Ishikawa (cell line): ENCODE measurements around the gene CDC42BPG.

ENCODE experiments used
- CEBPB ChIP-seq: IDR thresholded peaks from 2 replicates; pipeline ENCODE4 v1.6.1; 2012
- CREB1 ChIP-seq: IDR thresholded peaks from 2 replicates; pipeline ENCODE4 v1.6.1; 2012; ENCODE audit warnings: low read depth
- EGR1 ChIP-seq: IDR thresholded peaks from 2 replicates; pipeline ENCODE4 v1.6.1; 2012
- EP300 ChIP-seq: IDR thresholded peaks from 2 replicates; pipeline ENCODE4 v1.6.1; 2012; ENCODE audit warnings: borderline replicate concordance
- FOXM1 ChIP-seq: IDR thresholded peaks from 2 replicates; pipeline ENCODE4 v1.6.1; 2012; ENCODE audit warnings: low read depth, borderline replicate concordance
- NFIC ChIP-seq: IDR thresholded peaks from 2 replicates; pipeline ENCODE4 v1.6.1; 2012
- RAD21 ChIP-seq: IDR thresholded peaks from 2 replicates; pipeline ENCODE4 v1.6.1; 2012; ENCODE audit warnings: low read depth
- TAF1 ChIP-seq: IDR thresholded peaks from 2 replicates; pipeline ENCODE4 v1.6.1; 2012; ENCODE audit warnings: low read depth, mild to moderate bottlenecking
- TCF12 ChIP-seq: IDR thresholded peaks from 2 replicates; pipeline ENCODE4 v1.6.1; 2012; ENCODE audit warnings: low read depth
- USF1 ChIP-seq: IDR thresholded peaks from 2 replicates; pipeline ENCODE4 v1.6.1; 2012
- YY1 ChIP-seq: IDR thresholded peaks from 2 replicates; pipeline ENCODE4 v1.6.1; 2012; ENCODE audit warnings: low read depth
- ZBTB7A ChIP-seq: IDR thresholded peaks from 2 replicates; pipeline ENCODE4 v1.6.1; 2012; ENCODE audit warnings: low read depth
- TF ChIP-seq, protein P1 (sequence below): IDR thresholded peaks from 2 replicates; pipeline ENCODE4 v1.6.1; 2012; ENCODE audit warnings: low read depth, mild to moderate bottlenecking
- TF ChIP-seq, protein P2 (sequence below): IDR thresholded peaks from 2 replicates; pipeline ENCODE4 v1.6.1; 2012

- TF ChIP-seq RAD21 = no peak
- TF ChIP-seq, protein P1, sequence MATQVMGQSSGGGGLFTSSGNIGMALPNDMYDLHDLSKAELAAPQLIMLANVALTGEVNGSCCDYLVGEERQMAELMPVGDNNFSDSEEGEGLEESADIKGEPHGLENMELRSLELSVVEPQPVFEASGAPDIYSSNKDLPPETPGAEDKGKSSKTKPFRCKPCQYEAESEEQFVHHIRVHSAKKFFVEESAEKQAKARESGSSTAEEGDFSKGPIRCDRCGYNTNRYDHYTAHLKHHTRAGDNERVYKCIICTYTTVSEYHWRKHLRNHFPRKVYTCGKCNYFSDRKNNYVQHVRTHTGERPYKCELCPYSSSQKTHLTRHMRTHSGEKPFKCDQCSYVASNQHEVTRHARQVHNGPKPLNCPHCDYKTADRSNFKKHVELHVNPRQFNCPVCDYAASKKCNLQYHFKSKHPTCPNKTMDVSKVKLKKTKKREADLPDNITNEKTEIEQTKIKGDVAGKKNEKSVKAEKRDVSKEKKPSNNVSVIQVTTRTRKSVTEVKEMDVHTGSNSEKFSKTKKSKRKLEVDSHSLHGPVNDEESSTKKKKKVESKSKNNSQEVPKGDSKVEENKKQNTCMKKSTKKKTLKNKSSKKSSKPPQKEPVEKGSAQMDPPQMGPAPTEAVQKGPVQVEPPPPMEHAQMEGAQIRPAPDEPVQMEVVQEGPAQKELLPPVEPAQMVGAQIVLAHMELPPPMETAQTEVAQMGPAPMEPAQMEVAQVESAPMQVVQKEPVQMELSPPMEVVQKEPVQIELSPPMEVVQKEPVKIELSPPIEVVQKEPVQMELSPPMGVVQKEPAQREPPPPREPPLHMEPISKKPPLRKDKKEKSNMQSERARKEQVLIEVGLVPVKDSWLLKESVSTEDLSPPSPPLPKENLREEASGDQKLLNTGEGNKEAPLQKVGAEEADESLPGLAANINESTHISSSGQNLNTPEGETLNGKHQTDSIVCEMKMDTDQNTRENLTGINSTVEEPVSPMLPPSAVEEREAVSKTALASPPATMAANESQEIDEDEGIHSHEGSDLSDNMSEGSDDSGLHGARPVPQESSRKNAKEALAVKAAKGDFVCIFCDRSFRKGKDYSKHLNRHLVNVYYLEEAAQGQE = no peak
- TF ChIP-seq FOXM1 = no peak
- no peak for TF ChIP-seq EP300
- no peak for TF ChIP-seq NFIC
- TF ChIP-seq EGR1 = no peak
- TF ChIP-seq YY1 = no peak
- TF ChIP-seq, protein P2, sequence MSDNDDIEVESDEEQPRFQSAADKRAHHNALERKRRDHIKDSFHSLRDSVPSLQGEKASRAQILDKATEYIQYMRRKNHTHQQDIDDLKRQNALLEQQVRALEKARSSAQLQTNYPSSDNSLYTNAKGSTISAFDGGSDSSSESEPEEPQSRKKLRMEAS = no peak
- no peak for TF ChIP-seq USF1
- no peak for TF ChIP-seq CREB1
- TF ChIP-seq ZBTB7A = no peak
- no peak for TF ChIP-seq CEBPB
- TF ChIP-seq TAF1 = no peak
- no peak for TF ChIP-seq TCF12
Observed at GRCh38 chr11:64863391-64864060, 19.1 kb upstream of the CDC42BPG start.
